Measurements from ENCODE around the gene HOXA10.

- TF ChIP-seq CTCF (IDR thresholded peaks at IDR 0.05): no peak
- TF ChIP-seq POLR2A (IDR thresholded peaks at IDR 0.05): no peak
These were observed 25.0 kb upstream of the HOXA10 start for GRCh38 chr7:27198871-27199801.

All from breast epithelium (tissue), 3 donors.